HEK293T (cell line): Measurements from ENCODE around the gene HSBP1.

Experiments
- CTCF ChIA-PET: fragments of 350-600 bp; formaldehyde crosslinking; extraction: SDS; loops from one replicate; lab custom pipeline; 2021; ENCODE audit warnings: antibody characterized with exemption, inconsistent platforms; lab: Yijun Ruan, JAX
- POLR2A ChIA-PET: fragments of 350-600 bp; formaldehyde crosslinking; extraction: SDS; loops from one replicate; lab custom pipeline; 2020; ENCODE audit warnings: antibody characterized with exemption, inconsistent platforms; lab: Yijun Ruan, JAX
- DNase-seq: peaks from one replicate; pipeline ENCODE4 v3.0.0; 2012; ENCODE audit warnings: mixed read lengths; ENCODE audit errors: extremely low spot score
- ARNT ChIP-seq: fragments of 450-650 bp; IDR thresholded peaks from 2 replicates; pipeline ENCODE4 v1.6.1; 2017; ENCODE audit warnings: mild to moderate bottlenecking
- BHLHE40 ChIP-seq: fragments of 450-650 bp; IDR thresholded peaks from 2 replicates; pipeline ENCODE4 v1.6.1; 2016; ENCODE audit warnings: mild to moderate bottlenecking, moderate library complexity, borderline replicate concordance
- CTBP1 ChIP-seq: fragments of 450-650 bp; IDR thresholded peaks from 2 replicates; pipeline ENCODE4 v1.6.1; 2016; ENCODE audit warnings: borderline replicate concordance
- ELF4 ChIP-seq: fragments of 450-650 bp; IDR thresholded peaks from 2 replicates; pipeline ENCODE4 v1.6.1; 2017; ENCODE audit warnings: antibody characterized with exemption
- FOXA1 ChIP-seq: fragments of 450-650 bp; IDR thresholded peaks from 2 replicates; pipeline ENCODE4 v1.6.1; 2016; ENCODE audit warnings: mild to moderate bottlenecking
- FOXK2 ChIP-seq: fragments of 450-650 bp; IDR thresholded peaks from 2 replicates; pipeline ENCODE4 v1.6.1; 2016; ENCODE audit warnings: mild to moderate bottlenecking
- FOXM1 ChIP-seq: fragments of 450-650 bp; IDR thresholded peaks from 2 replicates; pipeline ENCODE4 v1.6.1; 2017; ENCODE audit warnings: mild to moderate bottlenecking, borderline replicate concordance
- HDGF ChIP-seq: fragments of 450-650 bp; IDR thresholded peaks from 2 replicates; pipeline ENCODE4 v1.6.1; 2017; ENCODE audit warnings: antibody characterized with exemption, borderline replicate concordance
- L3MBTL2 ChIP-seq: fragments of 450-650 bp; conservative IDR thresholded peaks from 2 replicates; pipeline ENCODE4 v1.6.1; 2016; ENCODE audit warnings: mild to moderate bottlenecking
- LEF1 ChIP-seq: fragments of 450-650 bp; IDR thresholded peaks from 2 replicates; pipeline ENCODE4 v1.6.1; 2017; ENCODE audit warnings: mild to moderate bottlenecking, borderline replicate concordance
- NFRKB ChIP-seq: fragments of 450-650 bp; IDR thresholded peaks from 2 replicates; pipeline ENCODE4 v1.6.1; 2016; ENCODE audit warnings: mild to moderate bottlenecking, moderate library complexity
- PKNOX1 ChIP-seq: fragments of 450-650 bp; IDR thresholded peaks from 2 replicates; pipeline ENCODE4 v1.6.1; 2016
- SP1 ChIP-seq: fragments of 450-650 bp; IDR thresholded peaks from 2 replicates; pipeline ENCODE4 v1.6.1; 2017
- SUZ12 ChIP-seq: fragments of 450-650 bp; IDR thresholded peaks from 2 replicates; pipeline ENCODE4 v1.6.1; 2016; ENCODE audit warnings: mild to moderate bottlenecking
- TARDBP ChIP-seq: fragments of 450-650 bp; IDR thresholded peaks from 2 replicates; pipeline ENCODE4 v1.6.1; 2016
- ZNF384 ChIP-seq: fragments of 450-650 bp; IDR thresholded peaks from 2 replicates; pipeline ENCODE4 v1.6.1; 2016

HSBP1 gene

GRCh38 chr16:83806036-83806435 lies 1.7 kb upstream of the HSBP1 start:
- ChIA-PET POLR2A (no interaction called here), CTCF (no interaction called here)
- DNase-seq, result no peak
- TF ChIP-seq SUZ12, result no peak
- no peak for TF ChIP-seq ELF4
- TF ChIP-seq SP1, result no peak
- TF ChIP-seq NFRKB, result no peak
- TF ChIP-seq FOXK2, result no peak
- no peak for TF ChIP-seq FOXM1

- CTCF ChIA-PET, result no interaction called here
- POLR2A ChIA-PET, result no interaction called here
Observed at GRCh38 chr16:83806731-83807130, 1.0 kb upstream of the HSBP1 start.

GRCh38 chr16:83807327-83807709 lies 460 bp upstream of the HSBP1 start:
- ChIA-PET POLR2A (interaction anchor here (0.7 kb wide), 1 partner anchor 17 kb away, joined by 4 read pairs; no protein-coding TSS in a partner anchor), CTCF (no interaction called here)
- no peak for DNase-seq
- TF ChIP-seq BHLHE40 (no peak), FOXK2 (no peak), SUZ12 (no peak), ELF4 (no peak), PKNOX1 (no peak), TARDBP (no peak)

More at GRCh38 chr16:83806731-83807130, 1.0 kb upstream of the HSBP1 start:
- DNase-seq, result no peak
- TF ChIP-seq SP1, result no peak
- no peak for TF ChIP-seq ZNF384
- TF ChIP-seq ARNT, result no peak
- no peak for TF ChIP-seq SUZ12
- TF ChIP-seq FOXM1, result no peak
- no peak for TF ChIP-seq TARDBP

- no peak for TF ChIP-seq ARNT
- no peak for TF ChIP-seq L3MBTL2
- no peak for TF ChIP-seq FOXA1
- no peak for TF ChIP-seq LEF1
- no peak for TF ChIP-seq ZNF384
- no peak for TF ChIP-seq TARDBP
- TF ChIP-seq SUZ12, result no peak
- TF ChIP-seq HDGF, result no peak
- TF ChIP-seq FOXK2, result no peak
- POLR2A ChIA-PET, result no interaction called here
- no peak for DNase-seq
- CTCF ChIA-PET, result no interaction called here
Observed at GRCh38 chr16:83808573-83809014, 816 bp downstream of the HSBP1 start.

GRCh38 chr16:83809092-83809491 lies 1.3 kb downstream of the HSBP1 start:
- CTCF ChIA-PET, result no interaction called here
- DNase-seq, result no peak
- POLR2A ChIA-PET, result no interaction called here
- no peak for TF ChIP-seq TARDBP
- TF ChIP-seq SP1, result no peak
- TF ChIP-seq ZNF384, result no peak
- TF ChIP-seq ARNT, result no peak
- TF ChIP-seq HDGF, result no peak
- no peak for TF ChIP-seq L3MBTL2
- no peak for TF ChIP-seq FOXA1
- TF ChIP-seq LEF1, result no peak
- TF ChIP-seq CTBP1, result no peak
- TF ChIP-seq NFRKB, result no peak
- no peak for TF ChIP-seq SUZ12
- TF ChIP-seq FOXM1, result no peak
- no peak for TF ChIP-seq ELF4
- TF ChIP-seq FOXK2, result no peak
- no peak for TF ChIP-seq PKNOX1
- TF ChIP-seq BHLHE40, result no peak

GRCh38 chr16:83810901-83811300 lies 3.1 kb downstream of the HSBP1 start:
- TF ChIP-seq LEF1 (no peak), ZNF384 (no peak), HDGF (no peak), PKNOX1 (no peak), CTBP1 (no peak), ELF4 (no peak), SUZ12 (no peak), NFRKB (no peak), FOXA1 (no peak), L3MBTL2 (no peak), TARDBP (no peak), SP1 (no peak), FOXK2 (no peak), BHLHE40 (no peak), ARNT (no peak)
- CTCF ChIA-PET, result interaction anchor here (0.8 kb wide), 1 partner anchor 104 kb away, joined by 3 read pairs; no protein-coding TSS in a partner anchor
- DNase-seq, result no peak
- POLR2A ChIA-PET, result no interaction called here
